ENCODE data around the gene CNGA2.

CNGA2 gene

DNA sequence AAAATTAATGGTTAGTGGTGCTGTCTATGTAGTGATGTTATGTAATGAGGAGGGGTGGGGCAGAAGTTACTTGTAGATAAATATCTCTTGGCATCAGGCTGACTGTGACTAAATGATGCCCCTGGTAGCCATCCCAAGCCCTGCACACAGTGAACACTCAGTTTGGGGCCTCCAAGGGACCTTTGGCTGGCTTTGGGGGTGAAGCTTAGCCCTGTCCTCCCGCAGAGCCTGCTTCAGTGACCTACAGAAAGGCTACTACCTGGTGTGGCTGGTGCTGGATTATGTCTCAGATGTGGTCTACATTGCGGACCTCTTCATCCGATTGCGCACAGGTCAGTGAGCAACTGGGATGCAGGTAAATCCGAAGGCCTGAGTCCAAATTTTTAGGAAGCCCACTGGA is 7.8 kb downstream of the CNGA2 start:
- TF ChIP-seq TEAD4 (IDR thresholded peaks at IDR 0.05) (no peak), TCF12 (IDR thresholded peaks at IDR 0.05; ENCODE audit: low read depth) (no peak), RAD21 (IDR thresholded peaks at IDR 0.05; ENCODE audit: low read depth) (no peak), TAF1 (IDR thresholded peaks at IDR 0.05; ENCODE audit: low read depth) (no peak), EP300 (IDR thresholded peaks at IDR 0.05; ENCODE audit: borderline replicate concordance) (no peak), CEBPB (IDR thresholded peaks at IDR 0.05) (no peak), NFIC (IDR thresholded peaks at IDR 0.05) (no peak), EGR1 (IDR thresholded peaks at IDR 0.05) (no peak), FOXM1 (IDR thresholded peaks at IDR 0.05; ENCODE audit: borderline replicate concordance, low read depth) (no peak), CREB1 (IDR thresholded peaks at IDR 0.05; ENCODE audit: low read depth) (no peak), YY1 (IDR thresholded peaks at IDR 0.05; ENCODE audit: low read depth) (no peak), ZBTB7A (IDR thresholded peaks at IDR 0.05; ENCODE audit: low read depth) (no peak)
- TF ChIP-seq, protein P1, sequence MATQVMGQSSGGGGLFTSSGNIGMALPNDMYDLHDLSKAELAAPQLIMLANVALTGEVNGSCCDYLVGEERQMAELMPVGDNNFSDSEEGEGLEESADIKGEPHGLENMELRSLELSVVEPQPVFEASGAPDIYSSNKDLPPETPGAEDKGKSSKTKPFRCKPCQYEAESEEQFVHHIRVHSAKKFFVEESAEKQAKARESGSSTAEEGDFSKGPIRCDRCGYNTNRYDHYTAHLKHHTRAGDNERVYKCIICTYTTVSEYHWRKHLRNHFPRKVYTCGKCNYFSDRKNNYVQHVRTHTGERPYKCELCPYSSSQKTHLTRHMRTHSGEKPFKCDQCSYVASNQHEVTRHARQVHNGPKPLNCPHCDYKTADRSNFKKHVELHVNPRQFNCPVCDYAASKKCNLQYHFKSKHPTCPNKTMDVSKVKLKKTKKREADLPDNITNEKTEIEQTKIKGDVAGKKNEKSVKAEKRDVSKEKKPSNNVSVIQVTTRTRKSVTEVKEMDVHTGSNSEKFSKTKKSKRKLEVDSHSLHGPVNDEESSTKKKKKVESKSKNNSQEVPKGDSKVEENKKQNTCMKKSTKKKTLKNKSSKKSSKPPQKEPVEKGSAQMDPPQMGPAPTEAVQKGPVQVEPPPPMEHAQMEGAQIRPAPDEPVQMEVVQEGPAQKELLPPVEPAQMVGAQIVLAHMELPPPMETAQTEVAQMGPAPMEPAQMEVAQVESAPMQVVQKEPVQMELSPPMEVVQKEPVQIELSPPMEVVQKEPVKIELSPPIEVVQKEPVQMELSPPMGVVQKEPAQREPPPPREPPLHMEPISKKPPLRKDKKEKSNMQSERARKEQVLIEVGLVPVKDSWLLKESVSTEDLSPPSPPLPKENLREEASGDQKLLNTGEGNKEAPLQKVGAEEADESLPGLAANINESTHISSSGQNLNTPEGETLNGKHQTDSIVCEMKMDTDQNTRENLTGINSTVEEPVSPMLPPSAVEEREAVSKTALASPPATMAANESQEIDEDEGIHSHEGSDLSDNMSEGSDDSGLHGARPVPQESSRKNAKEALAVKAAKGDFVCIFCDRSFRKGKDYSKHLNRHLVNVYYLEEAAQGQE (IDR thresholded peaks at IDR 0.05; ENCODE audit: low read depth) = no peak
- TF ChIP-seq, protein P2, sequence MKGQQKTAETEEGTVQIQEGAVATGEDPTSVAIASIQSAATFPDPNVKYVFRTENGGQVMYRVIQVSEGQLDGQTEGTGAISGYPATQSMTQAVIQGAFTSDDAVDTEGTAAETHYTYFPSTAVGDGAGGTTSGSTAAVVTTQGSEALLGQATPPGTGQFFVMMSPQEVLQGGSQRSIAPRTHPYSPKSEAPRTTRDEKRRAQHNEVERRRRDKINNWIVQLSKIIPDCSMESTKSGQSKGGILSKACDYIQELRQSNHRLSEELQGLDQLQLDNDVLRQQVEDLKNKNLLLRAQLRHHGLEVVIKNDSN (IDR thresholded peaks at IDR 0.05) = no peak
- TF ChIP-seq, protein P3, sequence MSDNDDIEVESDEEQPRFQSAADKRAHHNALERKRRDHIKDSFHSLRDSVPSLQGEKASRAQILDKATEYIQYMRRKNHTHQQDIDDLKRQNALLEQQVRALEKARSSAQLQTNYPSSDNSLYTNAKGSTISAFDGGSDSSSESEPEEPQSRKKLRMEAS (IDR thresholded peaks at IDR 0.05) = no peak

DNA sequence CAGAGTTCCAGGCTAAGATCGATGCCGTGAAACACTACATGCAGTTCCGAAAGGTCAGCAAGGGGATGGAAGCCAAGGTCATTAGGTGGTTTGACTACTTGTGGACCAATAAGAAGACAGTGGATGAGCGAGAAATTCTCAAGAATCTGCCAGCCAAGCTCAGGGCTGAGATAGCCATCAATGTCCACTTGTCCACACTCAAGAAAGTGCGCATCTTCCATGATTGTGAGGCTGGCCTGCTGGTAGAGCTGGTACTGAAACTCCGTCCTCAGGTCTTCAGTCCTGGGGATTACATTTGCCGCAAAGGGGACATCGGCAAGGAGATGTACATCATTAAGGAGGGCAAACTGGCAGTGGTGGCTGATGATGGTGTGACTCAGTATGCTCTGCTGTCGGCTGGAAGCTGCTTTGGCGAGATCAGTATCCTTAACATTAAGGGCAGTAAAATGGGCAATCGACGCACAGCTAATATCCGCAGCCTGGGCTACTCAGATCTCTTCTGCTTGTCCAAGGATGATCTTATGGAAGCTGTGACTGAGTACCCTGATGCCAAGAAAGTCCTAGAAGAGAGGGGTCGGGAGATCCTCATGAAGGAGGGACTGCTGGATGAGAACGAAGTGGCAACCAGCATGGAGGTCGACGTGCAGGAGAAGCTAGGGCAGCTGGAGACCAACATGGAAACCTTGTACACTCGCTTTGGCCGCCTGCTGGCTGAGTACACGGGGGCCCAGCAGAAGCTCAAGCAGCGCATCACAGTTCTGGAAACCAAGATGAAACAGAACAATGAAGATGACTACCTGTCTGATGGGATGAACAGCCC is 9.3 kb downstream of the CNGA2 start:
- TF ChIP-seq, protein P2 (IDR thresholded peaks at IDR 0.05) = no peak
- TF ChIP-seq, protein P1 (IDR thresholded peaks at IDR 0.05; ENCODE audit: low read depth) = no peak
- TF ChIP-seq TAF1 (IDR thresholded peaks at IDR 0.05; ENCODE audit: low read depth) (no peak), ZBTB7A (IDR thresholded peaks at IDR 0.05; ENCODE audit: low read depth) (no peak), CEBPB (IDR thresholded peaks at IDR 0.05) (no peak), TCF12 (IDR thresholded peaks at IDR 0.05; ENCODE audit: low read depth) (no peak), YY1 (IDR thresholded peaks at IDR 0.05; ENCODE audit: low read depth) (no peak)
- TF ChIP-seq, protein P3 (IDR thresholded peaks at IDR 0.05) = no peak

DNA sequence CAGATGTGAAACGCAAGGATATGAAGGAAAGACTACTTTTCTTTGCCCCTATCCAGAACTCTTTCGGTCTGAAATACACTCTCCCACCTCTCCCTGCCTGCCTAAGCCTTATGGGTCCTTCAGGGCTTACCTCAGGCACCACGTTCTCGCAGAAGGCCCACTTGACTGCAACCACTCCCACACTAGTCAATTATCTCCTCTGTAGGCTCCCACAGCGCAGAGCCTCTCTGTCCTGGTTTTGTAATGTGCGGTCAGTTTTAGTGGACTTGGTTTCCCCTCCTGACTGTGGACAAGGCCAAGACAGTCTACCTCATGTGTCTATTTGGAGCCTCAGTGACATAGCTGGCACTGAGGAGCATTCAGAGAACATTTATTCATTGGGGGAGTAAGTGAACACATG is 11.1 kb downstream of the CNGA2 start:
- TF ChIP-seq, protein P2 (IDR thresholded peaks at IDR 0.05) = no peak
- no peak for TF ChIP-seq FOXM1 (IDR thresholded peaks at IDR 0.05; ENCODE audit: borderline replicate concordance, low read depth)
- no peak for TF ChIP-seq YY1 (IDR thresholded peaks at IDR 0.05; ENCODE audit: low read depth)
- no peak for TF ChIP-seq TCF12 (IDR thresholded peaks at IDR 0.05; ENCODE audit: low read depth)
- TF ChIP-seq EP300 (IDR thresholded peaks at IDR 0.05; ENCODE audit: borderline replicate concordance) = no peak
- no peak for TF ChIP-seq ZBTB7A (IDR thresholded peaks at IDR 0.05; ENCODE audit: low read depth)
- TF ChIP-seq, protein P1 (IDR thresholded peaks at IDR 0.05; ENCODE audit: low read depth) = no peak
- TF ChIP-seq RAD21 (IDR thresholded peaks at IDR 0.05; ENCODE audit: low read depth) = no peak
- TF ChIP-seq TAF1 (IDR thresholded peaks at IDR 0.05; ENCODE audit: low read depth) = no peak
- no peak for TF ChIP-seq TEAD4 (IDR thresholded peaks at IDR 0.05)
- TF ChIP-seq NFIC (IDR thresholded peaks at IDR 0.05) = no peak
- no peak for TF ChIP-seq EGR1 (IDR thresholded peaks at IDR 0.05)
- TF ChIP-seq CEBPB (IDR thresholded peaks at IDR 0.05) = no peak
- TF ChIP-seq CREB1 (IDR thresholded peaks at IDR 0.05; ENCODE audit: low read depth) = no peak
- TF ChIP-seq, protein P3 (IDR thresholded peaks at IDR 0.05) = no peak
